Regular cardiac myocyte (primary cell): ENCODE results near the gene PLCZ1. TPM values are rescaled to one million over a fixed set of nuclear protein-coding genes. Genes with fewer than 3 reads are reported as not detected.

Source experiments
- total RNA-seq: library from RNA; depleted of rRNA; stranded (reverse); fragments of >200 nt; gene quantifications from 2 replicates; pipeline ENCODE4 v1.2.3, GENCODE V29; 2014

PLCZ1 gene
- not detected in 2 replicates for total RNA-seq

GRCh38 chr12:18737819-18738218, at the start of gene PLCZ1, which contains the start of gene CAPZA3:
Gene PLCZ1, minus strand, starts transcription at chr12:18738012. Its CDS starts 641 bp downstream, at chr12:18737371.
Gene CAPZA3, plus strand, starts transcription at chr12:18738119. Its CDS starts 150 bp downstream, at chr12:18738269.

Other genes starting within 250 kb of the PLCZ1 start
- gene CAPZA3, start 107 bp upstream of the PLCZ1 start, total RNA-seq, result not detected in 2 replicates